ENCODE data around the gene PYGB.
"Not testable (repeated sequence)": the region's sequence is repeated elsewhere in the genome, so short reads cannot be mapped to it uniquely, and the experiment has no call there.

The PYGB gene

DNA sequence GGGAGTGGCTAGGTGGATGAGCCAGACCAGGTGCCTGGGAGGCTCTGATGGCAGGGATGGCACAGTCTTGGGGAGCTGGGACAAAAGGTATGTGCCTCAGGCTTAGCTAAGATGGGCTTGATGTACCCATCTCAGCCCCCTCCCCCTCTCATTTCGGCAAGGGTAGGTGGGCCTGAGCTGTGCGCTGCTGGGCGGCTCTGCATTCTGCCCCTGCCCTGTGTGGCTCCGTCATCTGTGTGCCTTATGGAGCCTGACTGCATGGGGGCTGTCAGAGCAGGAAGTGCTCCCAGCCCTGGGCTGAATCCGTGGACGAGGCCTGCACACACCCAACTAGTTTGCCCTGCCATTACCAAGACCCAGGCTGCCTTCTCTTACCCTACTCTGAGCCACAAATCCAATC, 54.7 kb downstream of the PYGB start:
- DNase-seq, result no peak
- in situ Hi-C loops (cut with MboI; ENCODE audit: low pct_unique_long_range_greater_than_20kb, low sequenced_read_pairs), result no loop called here

- in situ Hi-C loops (cut with MboI; ENCODE audit: low pct_unique_long_range_greater_than_20kb, low sequenced_read_pairs), result no loop called here
Measured at GRCh38 chr20:25303292-25304024, 55.6 kb downstream of the PYGB start.

GRCh38 chr20:25304025-25304549, 56.2 kb downstream of the PYGB start:
- in situ Hi-C loops (cut with MboI; ENCODE audit: low pct_unique_long_range_greater_than_20kb, low sequenced_read_pairs), result no loop called here
- DNase-seq, result no peak

More at GRCh38 chr20:25303292-25304024, 55.6 kb downstream of the PYGB start:
- DNase-seq, result no peak

- no peak for DNase-seq
- in situ Hi-C loops (cut with MboI; ENCODE audit: low pct_unique_long_range_greater_than_20kb, low sequenced_read_pairs), result no loop called here
Measured at GRCh38 chr20:25306991-25307903, 59.4 kb downstream of the PYGB start.

DNA sequence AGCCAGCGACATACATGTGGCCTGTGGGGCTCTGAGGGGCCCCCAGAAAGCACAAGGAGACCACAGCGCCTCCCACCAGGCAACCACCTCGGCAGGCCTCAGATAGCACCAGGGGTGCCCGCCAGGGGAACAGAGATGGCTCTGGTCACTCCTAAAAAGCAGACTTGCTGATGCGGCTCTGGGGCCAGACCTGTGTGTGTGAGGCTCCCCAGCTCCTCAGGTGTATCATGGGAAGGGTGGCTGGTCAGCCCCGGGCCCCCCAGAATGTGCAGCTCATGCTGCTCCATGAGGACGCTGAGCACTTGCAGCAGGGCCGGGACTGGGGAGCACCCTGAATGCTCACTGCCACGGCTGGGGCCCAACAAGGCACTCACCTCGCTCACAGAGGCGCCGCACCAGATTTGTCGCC, 60.2 kb downstream of the PYGB start:
- DNase-seq, result no peak
- in situ Hi-C loops (cut with MboI; ENCODE audit: low pct_unique_long_range_greater_than_20kb, low sequenced_read_pairs), result no loop called here

DNA sequence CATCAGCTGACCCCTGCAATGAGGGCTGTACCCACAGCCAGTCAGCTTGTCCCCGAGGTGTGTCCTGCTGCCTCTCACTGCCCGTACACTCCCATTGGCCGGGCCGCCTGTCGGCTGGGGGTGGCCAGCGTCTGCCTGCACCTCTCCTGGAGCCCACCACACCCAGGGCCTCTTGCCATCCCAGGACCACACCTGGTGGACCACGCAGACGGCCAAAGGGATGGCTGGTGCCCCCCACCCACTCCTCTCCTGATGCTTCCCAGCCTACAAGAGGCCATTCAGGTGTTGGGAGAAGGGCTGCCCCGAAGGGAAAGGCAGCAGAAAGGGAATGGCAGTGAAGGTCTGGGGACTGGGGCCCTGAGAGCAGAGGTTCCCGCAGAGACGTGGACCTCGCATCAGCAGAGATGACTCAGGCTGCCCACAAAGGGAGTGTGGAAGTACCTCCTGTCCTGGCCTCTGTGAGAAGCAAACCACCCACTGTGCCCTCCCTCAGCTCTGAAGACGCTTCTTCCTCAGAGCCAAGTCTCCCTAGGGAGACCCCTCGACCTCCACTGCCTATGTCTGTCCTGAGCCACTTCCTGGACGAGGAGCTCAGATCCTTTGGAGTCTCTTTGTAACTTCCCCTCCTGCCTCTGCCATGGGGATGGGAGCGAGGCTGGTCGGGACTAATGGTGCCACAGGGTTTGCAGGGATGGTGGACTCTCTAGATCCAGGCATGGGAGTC, 60.9 kb downstream of the PYGB start:
- in situ Hi-C loops (cut with MboI; ENCODE audit: low pct_unique_long_range_greater_than_20kb, low sequenced_read_pairs), result no loop called here

DNA sequence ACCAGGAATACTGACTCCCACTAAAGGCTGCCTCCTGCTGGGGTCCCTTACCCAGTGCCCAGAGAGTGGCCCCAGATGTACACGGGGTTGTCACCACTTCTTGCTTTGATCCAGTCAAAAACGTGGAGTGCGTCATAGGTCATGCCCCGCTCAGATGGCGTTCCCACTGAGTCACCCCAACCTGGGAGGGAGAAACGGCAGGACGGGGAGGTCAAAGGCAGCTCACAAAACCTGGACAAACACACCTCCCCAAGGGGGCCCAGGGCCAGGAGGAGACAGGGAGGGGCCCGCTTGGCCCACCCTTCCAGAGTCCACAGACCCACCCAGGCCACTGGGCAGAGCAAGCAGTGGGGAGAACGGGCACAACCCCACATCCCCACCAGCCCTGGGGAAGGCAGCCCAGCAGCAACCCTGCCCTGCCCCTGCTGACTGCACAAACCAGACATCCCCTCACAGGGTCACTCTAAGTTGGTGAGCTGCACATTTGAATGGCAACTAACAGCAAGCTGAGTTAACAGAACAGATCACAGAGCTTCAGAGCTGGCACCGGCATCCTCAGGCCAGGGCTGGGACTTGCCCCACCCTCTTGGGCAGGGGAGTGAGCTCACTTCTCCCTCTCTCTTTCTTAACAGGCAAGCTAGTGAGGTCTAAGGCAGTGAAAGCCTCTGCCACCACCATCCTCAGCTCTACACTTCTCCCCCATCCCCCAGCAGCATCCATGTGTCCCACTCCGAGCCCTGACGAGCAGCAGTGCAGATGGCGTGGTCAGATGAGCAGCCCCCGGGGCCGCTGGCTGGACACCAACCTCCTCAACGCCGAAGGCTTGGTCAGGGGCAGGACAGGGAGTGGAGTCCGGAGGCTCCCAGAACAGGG, 61.7 kb downstream of the PYGB start:
- no peak for DNase-seq
- in situ Hi-C loops (cut with MboI; ENCODE audit: low pct_unique_long_range_greater_than_20kb, low sequenced_read_pairs), result no loop called here

More for the DNA sequence above, 60.9 kb downstream of the PYGB start:
- no peak for DNase-seq

- peak; percentile 61 for DNase-seq
- in situ Hi-C loops (cut with MboI; ENCODE audit: low pct_unique_long_range_greater_than_20kb, low sequenced_read_pairs), result no loop called here
Measured at GRCh38 chr20:25310268-25310920, 62.5 kb downstream of the PYGB start.

- no peak for DNase-seq
- in situ Hi-C loops (cut with MboI; ENCODE audit: low pct_unique_long_range_greater_than_20kb, low sequenced_read_pairs), result no loop called here
Measured at GRCh38 chr20:25310921-25311728, 63.2 kb downstream of the PYGB start.

- in situ Hi-C loops (cut with MboI; ENCODE audit: low pct_unique_long_range_greater_than_20kb, low sequenced_read_pairs); DNase-seq: not testable (repeated sequence)
Measured at GRCh38 chr20:25312716-25313115, 64.8 kb downstream of the PYGB start.

GRCh38 chr20:25313593-25313992, 65.7 kb downstream of the PYGB start:
- in situ Hi-C loops (cut with MboI; ENCODE audit: low pct_unique_long_range_greater_than_20kb, low sequenced_read_pairs), result no loop called here
- no peak for DNase-seq

DNA sequence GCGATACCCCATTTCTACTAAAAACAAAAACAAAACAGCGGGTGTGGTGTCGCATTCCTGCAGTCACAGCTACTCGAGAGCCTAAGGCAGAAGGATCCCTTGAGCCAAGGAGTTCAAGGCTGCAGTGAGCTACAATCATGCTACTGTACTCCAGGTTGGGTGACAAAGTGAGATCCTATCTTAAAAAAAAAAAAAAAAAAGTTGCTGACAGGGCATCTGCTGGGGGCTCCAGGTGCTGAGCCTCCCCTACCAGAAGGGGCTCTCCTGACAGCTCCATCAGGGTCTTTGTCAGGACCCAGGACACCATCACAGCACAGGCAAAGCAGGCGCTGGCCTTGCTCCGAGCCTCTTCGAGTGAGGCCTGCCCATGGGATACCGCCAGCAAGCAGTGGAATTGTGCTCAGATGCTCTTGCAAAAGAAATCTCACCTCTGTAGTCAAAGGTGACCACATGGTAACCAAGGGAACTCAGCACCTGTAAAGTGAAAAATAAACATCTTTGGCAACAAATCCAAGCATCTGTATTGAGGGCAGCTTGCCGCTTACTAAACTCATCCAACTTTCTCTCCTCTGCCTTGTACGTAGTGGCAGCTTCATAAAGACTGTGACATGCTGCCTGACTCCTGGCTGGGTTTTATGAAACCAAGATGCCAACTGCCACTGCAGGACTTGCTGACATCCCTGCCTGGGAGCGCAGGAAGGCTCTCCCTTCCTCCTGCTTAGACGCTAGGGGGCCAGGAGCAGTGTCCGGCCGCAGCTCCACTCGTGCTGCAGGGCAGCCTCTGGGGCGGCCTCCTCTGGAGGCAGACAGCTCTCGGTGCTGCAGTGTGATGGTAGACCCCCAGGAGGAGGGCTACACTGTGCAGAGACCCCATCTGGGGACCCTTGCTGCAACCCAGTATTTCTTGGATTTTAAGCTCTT, 66.9 kb downstream of the PYGB start:
- in situ Hi-C loops (cut with MboI; ENCODE audit: low pct_unique_long_range_greater_than_20kb, low sequenced_read_pairs), result no loop called here
- DNase-seq, result no peak

GRCh38 chr20:25315418-25316210, 67.7 kb downstream of the PYGB start:
- DNase-seq, result no peak
- in situ Hi-C loops (cut with MboI; ENCODE audit: low pct_unique_long_range_greater_than_20kb, low sequenced_read_pairs), result no loop called here

GRCh38 chr20:25316506-25317190, 68.8 kb downstream of the PYGB start:
- in situ Hi-C loops (cut with MboI; ENCODE audit: low pct_unique_long_range_greater_than_20kb, low sequenced_read_pairs), result no loop called here
- DNase-seq, result no peak
